Trophoblast cell (in vitro differentiated cells and primary cell): Measurements from ENCODE around the gene ASTN1.

ENCODE experiments used
- DNase-seq, 2 donors: peaks; one replicate each; pipeline ENCODE4 v3.0.0-alpha.2; 2016
- H2AFZ ChIP-seq: 2 replicates; pipeline ENCODE4 v1.6.1; 2013; ENCODE audit warnings: low read length, moderate library complexity, mild to moderate bottlenecking; ENCODE audit not compliant: insufficient read depth, poor library complexity
- H2AK5ac ChIP-seq: 2 replicates; pipeline ENCODE4 v1.6.1; 2013; ENCODE audit warnings: mild to moderate bottlenecking, low read length
- H2BK120ac ChIP-seq: 2 replicates; pipeline ENCODE4 v1.6.1; 2013; ENCODE audit warnings: low read length, mild to moderate bottlenecking, moderate library complexity; ENCODE audit not compliant: insufficient read depth, poor library complexity
- H2BK12ac ChIP-seq: 2 replicates; pipeline ENCODE4 v1.6.1; 2013; ENCODE audit warnings: mild to moderate bottlenecking, low read length, moderate library complexity
- H2BK5ac ChIP-seq: 2 replicates; pipeline ENCODE4 v1.6.1; 2013; ENCODE audit warnings: low read length, low read depth, moderate library complexity, mild to moderate bottlenecking; ENCODE audit not compliant: poor library complexity
- H3K14ac ChIP-seq: 2 replicates; pipeline ENCODE4 v1.6.1; 2013; ENCODE audit warnings: mild to moderate bottlenecking, low read length
- H3K18ac ChIP-seq: 2 replicates; pipeline ENCODE4 v1.6.1; 2013; ENCODE audit warnings: mild to moderate bottlenecking, low read length
- H3K23ac ChIP-seq: 2 replicates; pipeline ENCODE4 v1.6.1; 2013; ENCODE audit warnings: low read length
- H3K27ac ChIP-seq: 2 replicates; pipeline ENCODE4 v1.5.1; 2013; ENCODE audit warnings: low read depth, mild to moderate bottlenecking, inconsistent platforms, low read length, moderate library complexity
- H3K27me3 ChIP-seq: 2 replicates; pipeline ENCODE4 v1.6.1; 2013; ENCODE audit warnings: inconsistent platforms, mild to moderate bottlenecking, low read length, moderate library complexity; ENCODE audit not compliant: insufficient read depth
- H3K36me3 ChIP-seq, 2 experiments: 1 replicate in 1 of 2; 2 replicates in 1 of 2; pipeline ENCODE4 v1.6.1; 2013; ENCODE audit warnings: low read length in 2 of 2, mild to moderate bottlenecking in 2 of 2, moderate library complexity in 1 of 2; ENCODE audit not compliant: insufficient read depth in 2 of 2, control insufficient read depth in 1 of 2
- H3K4ac ChIP-seq: 2 replicates; pipeline ENCODE4 v1.6.1; 2013; ENCODE audit warnings: low read depth, mild to moderate bottlenecking, low read length, moderate library complexity
- H3K4me1 ChIP-seq, 2 experiments: 1 replicate in 1 of 2; 2 replicates in 1 of 2; pipeline ENCODE4 v1.6.1; 2013; ENCODE audit warnings: low read length in 2 of 2, mild to moderate bottlenecking in 2 of 2, moderate library complexity in 1 of 2; ENCODE audit not compliant: insufficient read depth in 2 of 2, control insufficient read depth in 1 of 2
- H3K4me2 ChIP-seq: 2 replicates; pipeline ENCODE4 v1.6.1; 2013; ENCODE audit warnings: inconsistent platforms, mild to moderate bottlenecking, low read length, moderate library complexity
- H3K4me3 ChIP-seq: 2 replicates; pipeline ENCODE4 v1.5.1; 2013; ENCODE audit warnings: mild to moderate bottlenecking, low read depth, low read length, inconsistent platforms
- H3K79me1 ChIP-seq: one replicate; pipeline ENCODE4 v1.6.1; 2013; ENCODE audit warnings: low read length
- H3K79me2 ChIP-seq: 2 replicates; pipeline ENCODE4 v1.6.1; 2013; ENCODE audit warnings: low read length, mild to moderate bottlenecking; ENCODE audit not compliant: control insufficient read depth, insufficient read depth, poor library complexity
- H3K9ac ChIP-seq: 2 replicates; pipeline ENCODE4 v1.6.1; 2013; ENCODE audit warnings: mild to moderate bottlenecking, low read length
- H3K9me3 ChIP-seq: 2 replicates; pipeline ENCODE4 v1.6.1; 2013; ENCODE audit warnings: low read depth, mild to moderate bottlenecking, control low read depth, inconsistent platforms, low read length; ENCODE audit not compliant: insufficient read depth
- H4K12ac ChIP-seq: 2 replicates; pipeline ENCODE4 v1.6.1; 2013; ENCODE audit warnings: low read depth, mild to moderate bottlenecking, low read length, moderate library complexity
- H4K8ac ChIP-seq: 2 replicates; pipeline ENCODE4 v1.6.1; 2013; ENCODE audit warnings: low read depth, mild to moderate bottlenecking, low read length, moderate library complexity
- H4K91ac ChIP-seq: one replicate; pipeline ENCODE4 v1.6.1; 2013; ENCODE audit warnings: low read depth, mild to moderate bottlenecking, low read length, moderate library complexity
- WGBS: extraction: QIAGEN DNeasy Blood & Tissue Kit; methylation state at CpG from one replicate; pipeline ENCODE4 v1.1.7; 2013; ENCODE audit warnings: missing lambda C conversion rate; ENCODE audit not compliant: insufficient read length, insufficient coverage; ENCODE audit errors: extremely low coverage; 5-methylcytosine and 5-hydroxymethylcytosine counted together

ASTN1 gene

DNA sequence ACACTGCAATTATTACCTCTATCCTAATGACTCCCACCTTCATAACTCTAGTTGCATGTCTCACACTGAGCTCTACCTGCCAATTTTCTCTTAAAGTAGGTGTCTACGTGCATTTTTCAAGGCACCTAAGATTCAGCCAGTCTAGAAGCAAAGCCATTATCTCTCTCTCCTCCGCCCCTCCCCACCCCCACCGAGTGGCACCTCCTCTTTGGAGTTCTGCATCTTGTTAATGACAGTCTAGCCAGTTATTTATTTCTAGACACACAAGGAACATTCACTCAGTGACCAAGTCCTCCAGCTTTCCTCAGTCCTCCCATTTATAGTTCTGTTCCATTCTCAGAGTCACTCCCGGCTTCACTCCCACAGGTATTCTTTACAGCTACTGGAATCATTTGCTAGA, 47.6 kb downstream of the ASTN1 start:
- no CpG with 5 or more reads among the region's 4 CpGs for WGBS
- H3K18ac ChIP-seq = no peak overlapping the region
- H3K4ac ChIP-seq = no peak overlapping the region
- H3K14ac ChIP-seq = no peak overlapping the region
- no peak overlapping the region for H3K4me3 ChIP-seq
- H3K36me3 ChIP-seq = no peaks in the 10 kb centered on the region
- no peak overlapping the region for H2AK5ac ChIP-seq
- no peak overlapping the region for H2BK5ac ChIP-seq
- no peak overlapping the region for H3K4me2 ChIP-seq
- H3K27me3 ChIP-seq = no peaks in the 10 kb centered on the region
- H3K23ac ChIP-seq = no peak overlapping the region
- no peak overlapping the region for H3K27ac ChIP-seq
- no peak for DNase-seq
- H4K91ac ChIP-seq = no peak overlapping the region
- H2AFZ ChIP-seq = no peak overlapping the region
- no peak overlapping the region for H4K8ac ChIP-seq
- H2BK120ac ChIP-seq = no peak overlapping the region
- H4K12ac ChIP-seq = no peak overlapping the region
- no peaks in the 10 kb centered on the region for H3K79me2 ChIP-seq
- no peaks in the 10 kb centered on the region for H3K9me3 ChIP-seq
- H3K9ac ChIP-seq = no peak overlapping the region
- H2BK12ac ChIP-seq = no peak overlapping the region
- no peaks in the 10 kb centered on the region for H3K4me1 ChIP-seq
- no peaks in the 10 kb centered on the region for H3K79me1 ChIP-seq

- no peak overlapping the region for H2AK5ac ChIP-seq
- no peak overlapping the region for H4K12ac ChIP-seq
- no peak overlapping the region for H2BK12ac ChIP-seq
- H3K79me1 ChIP-seq = no peaks in the 10 kb centered on the region
- H4K8ac ChIP-seq = no peak overlapping the region
- DNase-seq = peak; percentile 74 to 90
- H2BK120ac ChIP-seq = no peak overlapping the region
- H3K4ac ChIP-seq = no peak overlapping the region
- no CpG with 5 or more reads among the region's 4 CpGs for WGBS
- peaks cover 2% of the 10 kb centered on the region for H3K9me3 ChIP-seq
- no peaks in the 10 kb centered on the region for H3K36me3 ChIP-seq
- no peak overlapping the region for H3K18ac ChIP-seq
- no peak overlapping the region for H3K4me2 ChIP-seq
- no peak overlapping the region for H2BK5ac ChIP-seq
- H4K91ac ChIP-seq = no peak overlapping the region
- no peak overlapping the region for H3K14ac ChIP-seq
- H2AFZ ChIP-seq = no peak overlapping the region
- H3K23ac ChIP-seq = no peak overlapping the region
- no peak overlapping the region for H3K27ac ChIP-seq
- no peaks in the 10 kb centered on the region for H3K79me2 ChIP-seq
- H3K4me3 ChIP-seq = no peak overlapping the region
- H3K9ac ChIP-seq = no peak overlapping the region
- H3K4me1 ChIP-seq = no peaks in the 10 kb centered on the region
- H3K27me3 ChIP-seq = no peaks in the 10 kb centered on the region
These were observed 57.7 kb downstream of the ASTN1 start for GRCh38 chr1:177106614-177107365.

DNA sequence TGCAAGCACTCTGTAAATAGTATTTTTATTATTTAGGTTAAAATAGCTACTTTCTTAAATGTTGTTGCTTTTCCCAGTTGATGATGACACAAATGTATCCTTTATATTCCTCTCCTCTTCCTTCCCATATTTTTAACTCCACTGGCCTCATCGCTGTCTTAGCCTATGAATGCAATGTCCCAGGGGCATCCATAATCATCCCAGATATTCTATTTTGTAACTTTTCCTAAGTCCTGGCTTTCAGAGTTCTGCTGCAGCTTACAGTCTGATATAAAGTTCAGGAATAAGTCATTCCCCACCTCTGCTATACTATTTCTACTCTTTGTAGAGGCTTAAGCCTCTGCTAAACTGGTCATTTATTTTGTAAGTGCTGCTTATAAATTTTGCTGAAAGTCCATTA, 58.3 kb downstream of the ASTN1 start:
- no peak overlapping the region for H3K4ac ChIP-seq
- no peak overlapping the region for H3K14ac ChIP-seq
- no peak overlapping the region for H3K4me3 ChIP-seq
- H2BK5ac ChIP-seq = no peak overlapping the region
- H2BK12ac ChIP-seq = no peak overlapping the region
- no peaks in the 10 kb centered on the region for H3K4me1 ChIP-seq
- no peak overlapping the region for H3K9ac ChIP-seq
- no peaks in the 10 kb centered on the region for H3K79me1 ChIP-seq
- no peak overlapping the region for H3K23ac ChIP-seq
- peaks cover 2% of the 10 kb centered on the region for H3K9me3 ChIP-seq
- H2AK5ac ChIP-seq = no peak overlapping the region
- H3K79me2 ChIP-seq = no peaks in the 10 kb centered on the region
- no peak overlapping the region for H4K91ac ChIP-seq
- H3K27ac ChIP-seq = no peak overlapping the region
- H2BK120ac ChIP-seq = no peak overlapping the region
- no peak overlapping the region for H3K18ac ChIP-seq
- no peak overlapping the region for H2AFZ ChIP-seq
- no peak overlapping the region for H4K8ac ChIP-seq
- no peak overlapping the region for H4K12ac ChIP-seq
- no peak overlapping the region for H3K4me2 ChIP-seq
- no peaks in the 10 kb centered on the region for H3K36me3 ChIP-seq
- DNase-seq = no peak
- no peaks in the 10 kb centered on the region for H3K27me3 ChIP-seq
- no CpG with 5 or more reads among the region's 1 CpG for WGBS

DNA sequence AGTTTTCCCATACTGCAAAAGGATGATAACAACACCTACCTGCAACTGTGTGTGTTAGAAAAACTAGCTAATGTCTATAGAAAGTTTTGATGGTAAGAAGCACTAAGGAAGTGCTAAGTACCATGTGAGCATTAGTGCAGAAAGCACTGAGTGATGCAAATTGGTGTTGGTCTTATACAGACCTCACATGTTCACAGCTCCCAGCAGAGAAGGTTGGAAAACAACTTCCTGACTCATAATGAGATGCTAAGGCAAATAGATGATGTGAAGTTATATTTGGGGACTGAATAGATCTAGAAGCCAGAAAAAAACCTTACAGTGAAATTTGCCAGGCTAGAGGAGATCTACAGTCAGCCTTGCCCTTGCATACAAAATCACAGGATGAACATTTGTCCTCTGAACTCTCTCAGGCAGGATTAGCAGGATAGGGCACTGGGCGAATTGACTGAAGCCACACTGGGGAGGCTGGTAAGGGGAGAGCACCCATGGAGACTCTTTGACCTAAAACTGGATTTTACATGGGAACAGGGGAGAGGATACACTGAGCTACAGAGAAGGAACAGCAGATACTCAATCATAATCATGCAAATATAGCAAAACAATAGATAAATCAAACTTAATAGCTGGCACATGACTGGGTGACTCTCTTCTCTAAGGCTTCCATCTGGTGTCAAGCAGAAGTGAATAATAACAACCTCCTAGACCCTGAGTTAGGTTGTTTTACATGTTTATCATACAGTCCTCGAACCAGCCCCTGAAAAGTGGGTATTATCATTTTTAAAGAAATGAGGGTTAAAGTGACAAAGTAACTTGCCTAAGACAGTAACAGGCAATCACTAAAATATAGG, 61.3 kb downstream of the ASTN1 start:
- H3K79me2 ChIP-seq = no peaks in the 10 kb centered on the region
- WGBS = no CpG with 5 or more reads among the region's 2 CpGs
- H3K27ac ChIP-seq = no peak overlapping the region
- no peak overlapping the region for H2BK12ac ChIP-seq
- H2BK120ac ChIP-seq = no peak overlapping the region
- no peak overlapping the region for H3K14ac ChIP-seq
- H2AFZ ChIP-seq = no peak overlapping the region
- no peak overlapping the region for H4K91ac ChIP-seq
- no peak overlapping the region for H3K23ac ChIP-seq
- no peak overlapping the region for H4K12ac ChIP-seq
- H3K4me2 ChIP-seq = no peak overlapping the region
- no peak overlapping the region for H3K9ac ChIP-seq
- H2AK5ac ChIP-seq = no peak overlapping the region
- H3K4me1 ChIP-seq = no peaks in the 10 kb centered on the region
- H3K79me1 ChIP-seq = no peaks in the 10 kb centered on the region
- no peak overlapping the region for H3K4ac ChIP-seq
- H3K18ac ChIP-seq = no peak overlapping the region
- H3K27me3 ChIP-seq = no peaks in the 10 kb centered on the region
- DNase-seq = no peak
- peaks cover 2% of the 10 kb centered on the region for H3K9me3 ChIP-seq
- no peaks in the 10 kb centered on the region for H3K36me3 ChIP-seq
- no peak overlapping the region for H4K8ac ChIP-seq
- no peak overlapping the region for H3K4me3 ChIP-seq
- H2BK5ac ChIP-seq = no peak overlapping the region
